Keratinocyte (primary cell): Measurements from ENCODE around the gene TMEM135. TPM values are rescaled to one million over a fixed set of nuclear protein-coding genes. Genes with fewer than 3 reads are reported as not detected.

Experiments
- DNase-seq: peaks from one replicate; pipeline ENCODE4 v3.0.0-alpha.2; 2011; ENCODE audit warnings: low read depth, missing footprints, low spot score
- FAIRE-seq: peaks from 2 replicates; lab custom pipeline; 2011; peaks lifted over from hg19 to GRCh38; lab: Jason Lieb, UNC
- H2AFZ ChIP-seq: 2 replicates; pipeline ENCODE4 v1.6.0; 2012; ENCODE audit warnings: low read length, control low read depth, inconsistent platforms; ENCODE audit not compliant: control insufficient read depth
- H3K27ac ChIP-seq: 2 replicates; pipeline ENCODE4 v1.5.1; 2011; ENCODE audit warnings: low read length; ENCODE audit not compliant: control insufficient read depth, insufficient read depth
- H3K27me3 ChIP-seq: 3 replicates; pipeline ENCODE4 v1.6.0; 2011; ENCODE audit warnings: low read length; ENCODE audit not compliant: control insufficient read depth, insufficient read depth; ENCODE audit errors: extremely low read depth
- H3K36me3 ChIP-seq, 2 experiments: 2 replicates in 1 of 2; 3 replicates in 1 of 2; pipeline ENCODE4 v1.5.1; 2011; ENCODE audit warnings: low read length in 2 of 2, mild to moderate bottlenecking in 1 of 2; ENCODE audit not compliant: control insufficient read depth in 2 of 2, insufficient read depth in 2 of 2; ENCODE audit errors: extremely low read depth in 1 of 2
- H3K4me1 ChIP-seq: 3 replicates; pipeline ENCODE4 v1.5.1; 2011; ENCODE audit warnings: low read length; ENCODE audit not compliant: control insufficient read depth, insufficient read depth; ENCODE audit errors: extremely low read depth
- H3K4me2 ChIP-seq: 3 replicates; pipeline ENCODE4 v1.6.0; 2011; ENCODE audit warnings: low read depth, low read length; ENCODE audit not compliant: control insufficient read depth, insufficient read depth; ENCODE audit errors: extremely low read depth
- H3K4me3 ChIP-seq, 3 experiments: fragments of 200-600 bp in 1 of 3; sonication (generic) in 1 of 3; 2 replicates in 2 of 3; 3 replicates in 1 of 3; pipeline ENCODE4 v1.5.1; 2011 to 2016; ENCODE audit warnings: low read length in 3 of 3, mild to moderate bottlenecking in 3 of 3, control low read depth in 2 of 3, inconsistent platforms in 1 of 3, low read depth in 1 of 3, mixed read lengths in 1 of 3, mixed run types in 1 of 3, moderate library complexity in 1 of 3; ENCODE audit not compliant: control insufficient read depth in 2 of 3, insufficient read depth in 2 of 3; ENCODE audit errors: extremely low read depth in 1 of 3
- H3K79me2 ChIP-seq: 2 replicates; pipeline ENCODE4 v1.6.0; 2012; ENCODE audit warnings: low read length; ENCODE audit not compliant: control insufficient read depth, insufficient read depth
- H3K9ac ChIP-seq: 3 replicates; pipeline ENCODE4 v1.6.0; 2011; ENCODE audit warnings: low read length; ENCODE audit not compliant: control insufficient read depth, insufficient read depth; ENCODE audit errors: extremely low read depth
- H3K9me1 ChIP-seq: 3 replicates; pipeline ENCODE4 v1.6.0; 2011; ENCODE audit warnings: low read length; ENCODE audit not compliant: control insufficient read depth, insufficient read depth; ENCODE audit errors: extremely low read depth
- H3K9me3 ChIP-seq: 2 replicates; pipeline ENCODE4 v1.5.1; 2012; ENCODE audit warnings: low read depth, low read length; ENCODE audit not compliant: control insufficient read depth
- H4K20me1 ChIP-seq: 3 replicates; pipeline ENCODE4 v1.6.0; 2011; ENCODE audit warnings: low read length; ENCODE audit not compliant: control insufficient read depth, insufficient read depth; ENCODE audit errors: extremely low read depth
- CTCF ChIP-seq, 3 experiments: IDR thresholded peaks in 1 of 3; conservative IDR thresholded peaks in 1 of 3; optimal IDR thresholded peaks in 1 of 3; 2 replicates in 2 of 3; 3 replicates in 1 of 3; pipeline versions ENCODE3 to v1.5.1; 2011; ENCODE audit warnings: low read length in 3 of 3, mild to moderate bottlenecking in 3 of 3, moderate library complexity in 2 of 3, control low read depth in 1 of 3, inconsistent platforms in 1 of 3; ENCODE audit not compliant: insufficient read depth in 2 of 3; ENCODE audit errors: extremely low read depth in 1 of 3
- EZH2 ChIP-seq: IDR thresholded peaks from one replicate; pipeline ENCODE4 v1.6.1; 2012; ENCODE audit warnings: inconsistent platforms, mild to moderate bottlenecking, low read length, moderate library complexity
- dilution Hi-C: fragments of 300-500 bp; cut with MboI; formaldehyde crosslinking; loops from one replicate; pipeline ENCODE4 v1.7.0; 2020; ENCODE audit warnings: low sequenced_read_pairs; ENCODE audit not compliant: extremely low pct_ligation_motif_present
- polyA plus RNA-seq, 5 experiments: library from polyadenylated mRNA; depleted of rRNA in 3 of 5; stranded (reverse) in 3 of 5; stranded (forward) in 1 of 5; unstranded in 1 of 5; fragments of >200 nt; gene quantifications; 1 replicate in 1 of 5; 2 replicates in 3 of 5; 3 replicates in 1 of 5; pipeline versions ENCODE4 v1.2.1 to v1.2.3, GENCODE V29; 2011 to 2012; ENCODE audit warnings: missing spikeins in 2 of 5, low read depth in 1 of 5, low replicate concordance in 1 of 5

The TMEM135 gene
- polyA plus RNA-seq, 1 donor (not counting 4 experiments of a cell fraction or from before 2014, with no cell fraction given): 15.0 TPM

GRCh38 chr11:87292598-87292997 lies 254.9 kb downstream of the TMEM135 start:
- no peaks in the 10 kb centered on the region for H3K79me2 ChIP-seq
- TF ChIP-seq EZH2: no peak
- no peak for TF ChIP-seq CTCF (optimal IDR thresholded peaks at IDR 0.05 in 1 of 3, IDR thresholded peaks at IDR 0.05 in 1 of 3, conservative IDR thresholded peaks at IDR 0.05 in 1 of 3; ENCODE audit: extremely low read depth in 1 of 3, insufficient read depth in 2 of 3, low read length in 3 of 3)
- no peaks in the 10 kb centered on the region for H4K20me1 ChIP-seq
- no peaks in the 10 kb centered on the region for H3K9me1 ChIP-seq
- H3K9me3 ChIP-seq: no peaks in the 10 kb centered on the region
- no peak overlapping the region for H3K9ac ChIP-seq
- DNase-seq: no peak
- H2AFZ ChIP-seq: no peak overlapping the region
- H3K4me2 ChIP-seq: no peak overlapping the region
- no peak overlapping the region for H3K4me3 ChIP-seq
- H3K27me3 ChIP-seq: no peaks in the 10 kb centered on the region
- H3K4me1 ChIP-seq: no peaks in the 10 kb centered on the region
- H3K27ac ChIP-seq: no peak overlapping the region
- no peaks in the 10 kb centered on the region for H3K36me3 ChIP-seq
- dilution Hi-C loops: no loop called here
- no peak for FAIRE-seq

GRCh38 chr11:87295237-87295636 lies 257.5 kb downstream of the TMEM135 start:
- Histone ChIP-seq H3K9me1 (no peaks in the 10 kb centered on the region), H3K9ac (no peak overlapping the region), H3K36me3 (no peaks in the 10 kb centered on the region), H3K27ac (no peak overlapping the region), H3K9me3 (no peaks in the 10 kb centered on the region), H3K4me1 (no peaks in the 10 kb centered on the region), H3K4me3 (no peak overlapping the region), H2AFZ (no peak overlapping the region), H4K20me1 (no peaks in the 10 kb centered on the region), H3K4me2 (no peak overlapping the region), H3K27me3 (no peaks in the 10 kb centered on the region), H3K79me2 (no peaks in the 10 kb centered on the region)
- FAIRE-seq (no peak), DNase-seq (no peak)
- dilution Hi-C loops: no loop called here
- TF ChIP-seq EZH2 (no peak), CTCF (optimal IDR thresholded peaks at IDR 0.05 in 1 of 3, IDR thresholded peaks at IDR 0.05 in 1 of 3, conservative IDR thresholded peaks at IDR 0.05 in 1 of 3; ENCODE audit: extremely low read depth in 1 of 3, insufficient read depth in 2 of 3, low read length in 3 of 3) (no peak)
